HG03103 (cell line): ENCODE data around the gene LRTM1.

ENCODE experiments used
- ATAC-seq: cut with Tn5 transposase; IDR thresholded peaks from one replicate; pipeline ENCODE4 v1.9.1; 2021; ENCODE audit warnings: low read depth; ENCODE audit not compliant: unreplicated experiment

The LRTM1 gene

DNA sequence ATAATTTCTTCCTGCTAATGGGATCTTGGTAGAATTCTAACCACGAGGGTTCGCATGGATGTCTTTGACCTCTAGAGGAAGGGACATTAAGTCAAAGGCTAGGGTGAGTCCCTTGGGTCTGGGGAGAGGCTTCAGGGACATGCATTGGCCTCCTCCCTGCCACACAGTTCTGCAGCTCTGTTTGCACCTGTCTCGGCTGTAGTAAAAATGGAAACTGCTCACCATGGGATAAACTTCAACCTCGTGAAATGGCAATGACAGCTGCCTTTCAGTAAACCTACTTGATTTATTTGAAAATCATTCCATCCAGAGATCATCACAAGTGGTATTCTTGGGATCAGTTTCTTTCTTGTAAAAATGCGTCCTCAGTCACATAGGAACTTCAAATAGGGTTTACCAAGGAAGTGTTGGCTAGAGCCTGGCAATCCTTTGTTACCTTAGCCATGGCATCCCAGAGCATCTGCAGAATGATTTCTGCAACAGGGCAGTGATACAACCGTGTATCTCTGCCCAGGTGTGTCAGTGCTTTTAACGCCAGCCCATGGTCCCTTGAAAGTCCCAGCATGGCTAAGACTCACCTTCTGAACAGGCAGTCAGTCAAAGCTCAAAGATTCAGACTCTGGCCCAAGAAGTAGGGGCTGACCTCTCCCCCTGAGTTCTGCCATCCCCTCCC, 14.0 kb upstream of the LRTM1 start:
- no peak for ATAC-seq

DNA sequence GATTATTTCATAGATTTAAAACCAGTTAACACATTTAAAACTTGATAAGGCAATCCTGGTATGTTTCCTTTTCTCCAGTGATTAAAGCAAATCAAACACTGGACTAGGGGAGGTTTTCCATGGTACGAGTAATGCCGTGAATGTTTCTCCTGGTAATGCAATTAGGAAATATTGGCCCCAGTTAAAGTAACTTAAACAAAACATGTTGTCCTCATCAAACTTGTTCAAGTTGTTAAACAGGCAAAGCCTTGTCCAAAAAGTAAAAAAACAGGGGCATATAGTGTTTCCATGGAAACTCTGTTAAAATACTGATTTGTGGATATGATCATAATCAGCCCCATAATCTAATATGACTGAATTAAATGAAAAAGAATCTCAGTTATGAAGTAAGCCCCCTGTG, 13.1 kb upstream of the LRTM1 start:
- ATAC-seq = no peak

DNA sequence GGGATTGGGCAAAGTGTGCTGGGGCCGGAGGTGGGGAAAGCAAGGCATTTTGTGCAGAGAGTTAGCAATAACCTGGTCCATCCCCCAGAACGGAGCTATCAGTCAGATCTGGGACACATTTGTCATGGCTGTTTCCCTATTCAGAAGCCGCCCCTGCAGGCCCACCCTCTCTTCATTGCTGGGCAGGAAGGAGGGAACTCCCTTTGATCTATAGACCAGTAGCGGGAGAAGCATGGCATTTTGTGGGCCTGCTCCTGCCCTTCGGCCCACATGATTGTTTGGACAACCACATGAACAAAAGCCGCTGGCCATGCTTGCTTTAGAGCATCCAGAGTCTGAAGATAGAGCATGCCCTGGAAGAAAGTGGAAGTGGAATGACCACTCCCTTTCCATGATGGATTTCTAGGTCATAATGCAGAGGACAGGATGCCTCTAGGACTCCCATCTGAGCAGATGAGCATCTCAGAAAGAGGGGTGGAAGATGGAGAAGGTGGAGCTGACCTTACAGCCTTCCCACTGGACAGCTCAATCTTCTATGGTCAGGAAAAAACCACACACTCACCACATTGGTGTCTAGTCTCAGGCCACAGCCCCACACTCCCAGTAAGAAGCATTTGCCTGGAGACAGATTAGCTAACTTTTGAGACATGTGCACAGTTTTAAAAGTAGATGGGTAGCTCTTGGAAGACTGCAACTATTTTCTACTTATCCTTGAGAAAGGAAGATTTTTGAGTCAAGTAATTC, 11.9 kb upstream of the LRTM1 start:
- no peak for ATAC-seq

DNA sequence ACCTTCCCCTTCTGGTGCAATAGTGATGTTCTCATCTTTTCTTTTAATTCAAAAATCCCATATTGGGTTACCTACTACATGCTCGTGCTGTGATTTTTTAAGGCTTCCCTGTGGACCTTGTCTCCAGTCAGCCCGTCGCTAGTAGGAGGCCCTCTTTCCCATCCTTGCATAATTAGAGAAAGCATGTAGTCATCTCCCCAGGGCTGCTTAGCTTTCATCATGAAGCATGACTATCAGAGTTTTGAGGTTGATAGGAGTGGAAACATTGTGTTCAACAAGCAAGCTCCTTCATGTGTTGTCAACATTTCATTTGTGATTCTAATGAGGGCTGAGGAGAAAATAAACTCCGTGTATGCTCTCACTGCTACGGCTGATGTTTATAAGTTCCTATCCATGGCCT, 8.7 kb upstream of the LRTM1 start:
- no peak for ATAC-seq

DNA sequence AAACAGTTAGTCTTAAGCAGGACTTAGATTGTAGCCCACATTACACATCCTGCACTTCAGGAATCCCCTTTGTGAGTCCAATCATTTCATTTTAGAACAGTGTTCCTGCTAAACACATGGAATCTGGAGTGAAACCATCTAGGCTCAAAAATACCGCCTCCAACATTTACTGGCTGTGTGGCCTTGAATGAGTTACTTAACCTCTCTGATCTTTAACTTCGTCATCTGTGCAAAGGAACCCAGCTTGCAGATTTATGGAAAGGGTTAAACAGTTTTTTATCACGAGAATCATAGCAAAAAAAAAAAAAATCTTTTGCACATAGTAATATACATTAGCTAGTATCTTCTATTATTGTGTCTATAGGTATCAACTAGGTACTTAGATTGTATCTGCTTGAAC, 8.0 kb upstream of the LRTM1 start:
- ATAC-seq = no peak

DNA sequence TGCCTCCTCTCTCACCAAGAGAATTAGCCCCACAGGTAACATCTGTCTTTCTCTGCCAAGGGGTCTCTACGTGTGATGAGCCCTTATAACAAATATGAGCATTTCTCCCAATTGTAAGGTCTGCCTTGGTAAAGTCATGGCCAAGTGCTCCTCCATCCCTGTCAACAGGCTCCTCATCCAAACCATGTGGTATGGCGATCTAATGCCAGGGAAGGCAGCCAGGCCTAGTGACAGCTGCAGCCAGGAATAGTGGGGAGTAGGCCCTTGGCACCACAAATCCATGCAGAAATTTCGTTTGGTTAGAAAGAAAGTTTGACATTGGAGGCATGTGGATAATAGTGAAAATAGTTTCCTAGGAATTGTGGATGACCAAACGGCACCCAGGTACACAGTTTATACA, 4.7 kb upstream of the LRTM1 start:
- ATAC-seq = no peak

DNA sequence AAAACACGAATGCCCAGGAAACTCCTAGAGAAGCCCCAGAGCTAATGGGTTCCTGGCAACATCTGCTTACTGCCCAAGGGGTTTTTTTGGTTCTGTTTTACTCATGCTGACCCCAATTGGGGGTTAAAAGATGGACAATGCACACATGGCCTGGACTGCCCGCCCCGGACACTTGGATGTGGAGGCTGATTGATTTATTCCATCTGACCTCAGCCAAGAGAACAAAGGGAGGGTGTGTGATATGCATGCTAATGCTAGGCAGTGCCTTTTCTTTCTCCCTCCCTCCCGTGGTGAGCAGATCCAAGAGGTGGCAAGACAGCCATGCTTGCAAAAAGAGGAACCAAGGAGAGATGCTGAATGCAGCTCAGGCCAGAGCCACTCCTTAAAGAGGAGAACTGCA, 3.3 kb upstream of the LRTM1 start:
- no peak for ATAC-seq

DNA sequence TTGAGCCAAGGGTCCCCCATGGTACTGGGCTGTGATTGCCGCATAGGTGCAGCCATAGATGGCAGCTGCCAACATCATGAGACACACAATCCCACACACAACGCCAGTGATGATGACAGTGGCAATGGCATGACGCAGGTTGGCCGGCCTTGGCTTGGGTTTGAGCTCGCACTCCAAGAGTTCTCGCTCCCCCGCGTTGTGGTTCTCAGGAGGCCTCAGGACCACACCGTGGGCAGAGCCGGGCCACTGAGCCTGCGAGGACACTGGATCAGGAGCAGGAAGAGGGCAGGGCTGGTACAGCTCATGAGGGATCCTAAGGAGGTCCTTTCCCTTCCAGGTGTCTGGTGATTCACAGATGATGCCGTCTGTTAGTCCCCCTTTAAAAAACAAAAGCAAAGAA, 9.3 kb downstream of the LRTM1 start:
- no peak for ATAC-seq

DNA sequence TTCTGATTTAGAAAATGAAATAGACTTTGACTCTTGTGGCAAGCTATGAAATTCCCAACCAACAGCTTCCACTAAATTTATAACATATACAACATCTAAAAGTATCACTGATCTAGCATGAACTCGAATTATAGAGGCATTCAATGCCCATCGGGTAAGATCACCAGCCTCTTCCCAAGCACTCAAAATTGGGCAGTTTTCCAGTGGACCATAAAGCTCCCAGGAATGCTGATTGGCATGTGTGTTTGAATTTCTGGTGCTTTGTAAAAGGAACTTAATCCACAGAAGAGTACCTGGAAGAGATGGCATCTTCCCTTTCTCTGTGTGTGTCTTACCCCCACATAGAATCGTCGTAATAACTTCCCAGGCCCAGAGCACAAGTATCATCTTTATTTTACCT, 10.0 kb downstream of the LRTM1 start:
- ATAC-seq = no peak

DNA sequence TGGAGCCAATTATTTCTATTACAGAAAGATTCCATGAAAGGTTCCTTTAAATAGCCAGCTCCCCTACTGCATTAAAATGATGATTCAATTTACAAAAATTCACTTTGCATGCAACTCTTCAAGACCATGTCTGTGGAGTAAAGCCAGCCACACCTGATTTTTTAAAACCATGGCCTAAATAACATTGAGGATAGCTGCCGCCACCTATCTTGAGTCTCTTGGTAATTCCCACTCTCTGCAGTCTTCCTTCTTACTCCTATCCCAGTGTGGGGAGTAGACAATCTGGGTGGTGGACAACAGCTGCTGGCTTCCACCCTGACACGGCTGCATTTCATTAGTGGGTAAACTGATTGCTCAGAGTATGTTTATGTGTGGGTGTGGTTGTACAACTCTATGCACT, 10.7 kb downstream of the LRTM1 start:
- no peak for ATAC-seq

DNA sequence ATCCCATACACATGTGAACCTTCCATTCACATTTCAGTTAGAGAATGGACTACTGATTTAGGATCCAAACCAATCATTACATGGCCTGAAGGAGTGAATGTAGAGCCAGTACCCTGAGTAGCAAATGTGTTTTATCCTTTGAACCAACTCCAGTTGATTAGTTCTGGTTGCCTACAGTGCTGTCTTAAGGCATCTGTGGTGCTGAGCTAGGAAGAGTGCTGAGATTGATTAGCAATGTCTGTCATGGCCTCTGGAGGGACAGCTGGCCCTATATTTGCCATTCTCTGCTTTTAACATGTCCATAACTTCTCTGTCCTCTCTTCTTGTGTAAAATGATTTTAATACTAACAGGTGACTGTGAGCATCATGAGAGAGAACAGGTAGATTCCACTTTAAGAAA, 11.1 kb downstream of the LRTM1 start:
- ATAC-seq = no peak

DNA sequence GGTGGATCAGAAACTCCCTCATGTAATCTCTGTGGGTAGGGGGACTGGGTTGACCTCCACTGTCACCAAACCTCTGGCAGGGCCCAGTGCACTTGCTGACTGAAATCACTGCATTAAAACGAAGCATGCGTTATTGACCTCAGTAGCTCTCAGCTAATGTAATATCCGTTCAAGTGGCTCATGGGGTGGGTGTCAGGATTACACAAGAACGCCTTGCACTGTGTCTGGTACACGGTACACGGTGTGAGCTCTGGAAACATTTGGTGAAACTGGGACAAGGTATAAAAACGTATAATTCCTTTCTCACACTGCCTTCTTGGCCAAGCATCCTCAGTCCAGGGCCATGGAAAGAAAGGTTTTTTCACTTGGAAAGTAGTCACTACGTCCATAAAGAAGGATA, 11.9 kb downstream of the LRTM1 start:
- ATAC-seq = no peak

DNA sequence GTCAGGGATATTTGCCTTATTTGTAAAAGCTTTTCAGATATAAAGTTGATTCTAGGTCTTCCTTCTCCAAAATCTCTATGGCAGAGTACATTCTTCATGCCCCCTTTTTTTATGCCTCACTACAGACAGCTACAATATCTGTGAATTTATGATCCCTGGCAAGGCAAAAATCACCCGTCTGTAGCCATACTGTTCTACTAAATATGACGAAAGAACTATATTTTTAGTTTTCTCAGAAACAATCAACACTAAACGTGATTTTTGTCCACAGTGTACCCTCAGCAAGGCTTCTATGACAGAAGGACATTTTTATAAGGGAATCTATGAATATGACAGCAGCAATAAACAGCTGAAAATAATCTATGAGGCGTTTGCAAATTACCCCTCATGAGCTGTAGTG, 12.7 kb downstream of the LRTM1 start:
- ATAC-seq = no peak

DNA sequence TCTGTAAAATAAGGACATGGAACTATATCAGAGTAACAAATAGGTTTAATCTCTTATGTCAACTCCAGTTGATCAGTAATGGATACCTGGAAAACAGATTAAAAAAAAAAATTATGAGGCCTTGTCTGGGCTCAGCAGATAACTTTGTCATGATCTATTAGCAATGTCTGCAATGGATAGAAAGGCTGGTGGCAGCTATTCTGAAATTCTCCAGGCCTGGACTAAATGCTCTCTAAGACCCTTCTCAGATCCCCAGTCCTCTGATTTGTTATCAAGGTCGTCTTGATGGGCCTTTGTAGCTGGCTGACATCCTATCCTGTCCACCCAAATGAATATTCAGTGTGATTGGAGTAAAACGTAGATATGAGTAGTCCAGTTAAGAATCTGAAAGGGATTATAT, 13.7 kb downstream of the LRTM1 start:
- no peak for ATAC-seq

DNA sequence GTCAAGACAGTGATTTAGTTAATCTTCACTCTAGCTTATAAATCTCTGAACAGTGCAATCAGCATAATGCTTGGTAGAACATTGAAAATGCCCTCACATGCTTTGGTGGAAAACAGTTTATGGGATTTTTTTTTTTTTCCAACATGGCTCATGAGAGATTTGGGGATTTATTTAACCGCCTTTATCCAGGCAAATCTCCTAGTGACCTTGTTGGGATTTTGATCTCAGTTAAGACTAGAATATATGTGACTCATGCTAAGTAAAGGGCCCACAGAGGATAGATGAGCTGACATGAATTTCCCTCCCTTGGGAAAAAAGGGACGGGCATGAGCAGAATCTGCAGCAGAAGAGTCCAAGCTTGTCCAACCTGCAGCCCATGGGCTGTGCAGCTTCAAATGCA, 18.7 kb downstream of the LRTM1 start:
- ATAC-seq = no peak

DNA sequence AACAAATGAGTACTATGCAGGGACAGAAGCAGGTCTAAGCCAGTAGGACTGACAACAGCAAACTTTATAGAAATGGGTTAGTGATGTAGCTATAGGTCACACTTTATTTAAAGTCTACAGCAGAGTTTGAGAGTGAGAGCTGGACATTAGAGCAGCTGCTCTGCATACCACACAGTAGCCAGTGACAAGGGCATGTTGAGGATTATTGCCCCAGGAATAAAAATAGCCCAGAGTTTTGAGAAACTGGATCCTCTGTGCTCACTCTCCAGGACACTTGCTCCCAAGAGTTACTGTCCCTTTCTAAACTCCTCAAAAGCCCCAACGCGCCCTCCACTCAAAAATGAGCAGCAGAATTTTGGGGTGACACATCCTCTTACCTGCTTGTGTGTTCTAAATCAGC, 21.1 kb downstream of the LRTM1 start:
- ATAC-seq = no peak

DNA sequence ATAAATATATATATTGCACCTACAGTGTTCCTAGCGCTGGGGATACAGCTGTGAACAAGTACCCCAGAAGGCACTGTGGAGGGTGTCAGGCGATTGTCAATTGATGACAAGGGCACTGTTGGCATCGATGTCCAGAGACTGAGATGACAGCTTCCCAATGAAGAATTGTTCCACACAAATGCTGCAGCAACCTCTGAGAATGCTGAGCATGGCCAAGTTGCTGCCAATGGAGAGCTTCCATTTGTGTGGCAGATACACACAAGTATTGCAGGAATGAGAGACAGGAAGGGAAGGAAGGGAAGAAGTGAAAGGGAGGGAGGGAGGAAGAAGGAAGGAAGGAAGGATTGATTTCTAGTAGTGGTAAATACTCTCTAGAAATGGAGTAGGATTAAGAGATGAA, 21.9 kb downstream of the LRTM1 start:
- no peak for ATAC-seq

DNA sequence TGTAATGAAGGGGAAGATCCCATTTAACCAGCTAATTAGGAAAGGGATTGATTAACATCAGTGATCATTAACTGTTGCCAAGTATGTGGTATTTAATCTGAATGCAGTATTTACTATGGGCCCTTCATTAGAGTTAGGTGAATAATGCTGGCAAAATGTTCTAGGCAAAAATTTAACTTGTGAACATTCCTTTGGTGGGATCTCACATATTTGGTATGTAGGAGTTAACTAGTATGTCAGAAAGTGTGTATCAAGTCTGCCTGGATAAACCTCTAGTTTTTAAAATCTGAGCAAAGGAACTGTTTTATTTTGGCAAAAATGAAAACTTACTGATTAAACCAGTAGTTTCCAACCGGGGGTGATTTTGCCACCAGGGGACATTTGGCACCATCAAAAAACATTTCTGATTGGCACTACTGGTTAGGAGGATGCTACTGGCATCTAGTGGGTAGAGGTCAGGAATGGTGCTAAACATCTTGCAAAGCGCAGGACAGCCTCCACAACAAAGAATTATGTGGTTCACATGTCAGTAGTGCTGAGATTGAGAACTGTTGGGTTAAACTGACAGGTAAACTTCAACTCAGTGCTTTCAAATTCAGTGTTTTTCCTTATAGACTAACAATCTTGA, 22.5 kb downstream of the LRTM1 start:
- ATAC-seq = no peak

DNA sequence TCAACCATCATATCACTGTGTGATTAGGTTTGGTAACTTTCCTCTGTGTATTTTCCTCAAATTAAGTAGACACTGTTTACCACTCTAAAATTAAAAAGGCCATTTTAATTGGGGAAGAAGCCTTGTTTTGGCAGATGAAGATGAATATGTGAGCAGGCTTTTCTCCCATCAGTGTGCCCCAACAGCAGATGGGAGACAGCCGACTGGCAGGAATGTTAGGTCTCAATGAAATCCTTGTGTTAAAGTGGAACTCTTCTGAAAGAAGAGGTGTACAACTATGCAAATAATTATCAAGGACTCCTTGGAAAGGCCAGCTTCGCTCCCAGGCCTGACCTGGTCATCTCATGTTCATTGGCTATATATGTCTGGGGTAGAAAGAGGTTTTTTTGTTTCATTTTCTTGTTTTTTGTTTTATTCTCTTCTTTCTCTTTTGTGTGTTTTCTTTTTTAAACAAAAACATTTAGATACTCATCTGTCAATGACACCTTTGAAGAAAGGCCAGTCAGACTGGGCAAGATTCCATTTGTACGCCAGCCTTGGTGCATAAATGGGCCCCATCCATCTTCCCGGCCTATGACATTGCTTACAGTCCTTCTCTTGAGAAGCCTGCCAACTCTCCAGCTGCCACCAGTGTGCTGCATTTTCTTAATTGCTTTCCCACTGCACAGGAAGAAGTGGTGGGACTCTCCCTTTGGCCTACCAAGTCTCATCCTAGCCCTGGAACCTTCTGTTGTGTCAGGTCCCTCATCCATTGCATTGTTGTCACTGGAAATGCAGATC, 25.8 kb downstream of the LRTM1 start:
- no peak for ATAC-seq

DNA sequence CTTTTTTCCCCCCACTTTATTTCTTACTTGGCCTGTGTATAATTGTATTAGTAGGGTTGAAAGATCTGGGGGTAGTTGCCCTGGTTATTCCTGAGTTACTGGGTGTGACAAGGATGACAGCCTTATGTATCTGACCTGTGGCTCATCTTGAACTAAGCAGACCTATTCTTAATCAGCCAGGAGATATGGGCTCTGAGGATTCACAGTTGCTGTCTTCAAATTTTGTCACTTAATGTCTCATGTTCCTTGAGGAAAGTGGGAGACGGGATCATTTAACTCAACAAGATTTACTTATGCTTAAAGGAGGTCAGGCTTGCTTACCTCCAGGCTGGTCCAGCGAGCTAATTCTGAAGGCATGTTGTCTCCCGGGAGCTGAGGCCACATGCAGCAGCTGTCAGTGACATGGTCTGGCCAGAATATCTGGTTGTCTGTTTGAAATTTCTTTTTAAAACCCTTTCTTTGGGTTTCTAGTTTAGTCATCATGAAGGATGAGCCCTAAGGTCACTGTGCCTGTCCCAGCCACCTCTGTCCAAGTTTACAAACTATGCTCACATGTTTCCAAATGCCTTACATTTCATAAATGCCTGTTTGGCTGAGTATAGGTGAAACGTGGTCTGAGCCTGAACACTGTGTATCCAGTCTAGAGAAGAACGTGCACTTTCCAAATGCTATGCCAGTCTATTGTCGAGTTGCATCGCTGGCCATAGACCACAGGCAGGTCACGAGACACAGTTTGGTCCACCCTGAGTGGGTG, 26.8 kb downstream of the LRTM1 start:
- ATAC-seq = no peak

DNA sequence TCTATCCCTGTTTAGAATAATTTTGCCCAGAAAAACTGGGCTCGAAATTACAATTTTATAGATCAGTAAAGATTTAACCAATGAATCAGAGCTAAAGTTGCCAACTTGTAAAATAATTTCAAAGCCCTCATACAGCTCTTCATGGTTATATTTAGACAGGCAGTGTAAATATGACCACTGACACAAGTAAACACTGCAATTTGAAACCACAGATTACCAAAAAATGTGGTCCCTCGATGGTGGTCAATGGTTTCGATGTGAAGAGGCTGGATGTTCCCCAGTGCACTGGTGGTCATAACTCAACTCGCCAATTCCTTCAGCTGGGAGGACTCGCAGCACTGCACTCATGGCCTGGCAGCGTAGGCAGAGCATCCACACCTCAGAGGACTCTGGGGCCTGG, 28.6 kb downstream of the LRTM1 start:
- no peak for ATAC-seq
